GM13976 (cell line): ENCODE results near the gene TDO2.

Experiments
- DNase-seq: peaks from one replicate; pipeline ENCODE4 v3.0.0; 2012; ENCODE audit warnings: low spot score
- in situ Hi-C: fragments of 300-500 bp; cut with MboI; formaldehyde crosslinking; loops from one replicate; pipeline ENCODE4 v1.12.0; 2022; ENCODE audit warnings: low sequenced_read_pairs, mixed read lengths, inconsistent platforms; ENCODE audit not compliant: unreplicated experiment
- TF ChIP-seq, protein P1 (sequence below): IDR thresholded peaks from 2 replicates; pipeline ENCODE4 v1.5.1; 2012; ENCODE audit warnings: borderline replicate concordance, mild to moderate bottlenecking; ENCODE audit not compliant: insufficient read depth; ENCODE audit errors: extremely low read depth, missing control alignments, control extremely low read depth

Gene TDO2

GRCh38 chr4:155950461-155950860 is 47.0 kb downstream of the TDO2 start:
- in situ Hi-C loops, result no loop called here
- DNase-seq, result no peak

GRCh38 chr4:155952501-155952901 is 49.0 kb downstream of the TDO2 start:
- TF ChIP-seq, protein P1, sequence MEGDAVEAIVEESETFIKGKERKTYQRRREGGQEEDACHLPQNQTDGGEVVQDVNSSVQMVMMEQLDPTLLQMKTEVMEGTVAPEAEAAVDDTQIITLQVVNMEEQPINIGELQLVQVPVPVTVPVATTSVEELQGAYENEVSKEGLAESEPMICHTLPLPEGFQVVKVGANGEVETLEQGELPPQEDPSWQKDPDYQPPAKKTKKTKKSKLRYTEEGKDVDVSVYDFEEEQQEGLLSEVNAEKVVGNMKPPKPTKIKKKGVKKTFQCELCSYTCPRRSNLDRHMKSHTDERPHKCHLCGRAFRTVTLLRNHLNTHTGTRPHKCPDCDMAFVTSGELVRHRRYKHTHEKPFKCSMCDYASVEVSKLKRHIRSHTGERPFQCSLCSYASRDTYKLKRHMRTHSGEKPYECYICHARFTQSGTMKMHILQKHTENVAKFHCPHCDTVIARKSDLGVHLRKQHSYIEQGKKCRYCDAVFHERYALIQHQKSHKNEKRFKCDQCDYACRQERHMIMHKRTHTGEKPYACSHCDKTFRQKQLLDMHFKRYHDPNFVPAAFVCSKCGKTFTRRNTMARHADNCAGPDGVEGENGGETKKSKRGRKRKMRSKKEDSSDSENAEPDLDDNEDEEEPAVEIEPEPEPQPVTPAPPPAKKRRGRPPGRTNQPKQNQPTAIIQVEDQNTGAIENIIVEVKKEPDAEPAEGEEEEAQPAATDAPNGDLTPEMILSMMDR, result no peak
- in situ Hi-C loops, result no loop called here
- no peak for DNase-seq

More at GRCh38 chr4:155950461-155950860, 47.0 kb downstream of the TDO2 start:
- TF ChIP-seq, protein P1, result no peak

GRCh38 chr4:155953151-155954117 is 49.9 kb downstream of the TDO2 start, which contains the start of gene CTSO:
Gene CTSO, minus strand, starts transcription at chr4:155953866. Its CDS starts 19 bp downstream, at chr4:155953847.
- DNase-seq, result peak; percentile 81
- in situ Hi-C loops, result no loop called here
- TF ChIP-seq, protein P1, result peak; percentile 51

DNA sequence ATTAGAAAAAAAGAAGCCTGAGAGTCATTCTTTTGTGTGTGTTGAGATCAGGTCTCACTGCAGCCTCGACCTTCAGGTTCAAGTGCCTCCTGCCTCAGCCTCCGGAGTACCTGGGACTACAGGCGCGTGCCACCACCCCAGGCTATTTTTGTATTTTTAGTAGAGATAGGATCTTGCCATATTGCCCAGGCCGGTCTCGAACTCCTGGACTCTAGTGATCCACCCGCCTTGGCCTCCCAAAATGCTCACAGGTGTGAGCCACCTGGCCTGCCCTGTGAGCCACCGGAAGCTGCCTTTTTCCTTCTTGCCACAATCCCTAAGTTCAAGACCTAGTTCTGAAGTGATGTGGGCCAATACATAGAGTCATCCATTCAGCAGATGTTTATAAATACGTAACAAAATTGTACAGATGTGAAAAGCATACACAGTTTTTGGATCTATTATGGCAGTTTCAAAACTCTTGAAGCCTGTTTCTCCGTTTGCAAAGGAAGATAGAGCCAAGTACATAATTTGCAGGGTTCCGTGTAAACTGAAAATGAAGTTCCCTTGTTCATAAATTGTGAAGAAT is 50.7 kb downstream of the TDO2 start:
- in situ Hi-C loops, result no loop called here
- TF ChIP-seq, protein P1, result no peak
- no peak for DNase-seq

DNA sequence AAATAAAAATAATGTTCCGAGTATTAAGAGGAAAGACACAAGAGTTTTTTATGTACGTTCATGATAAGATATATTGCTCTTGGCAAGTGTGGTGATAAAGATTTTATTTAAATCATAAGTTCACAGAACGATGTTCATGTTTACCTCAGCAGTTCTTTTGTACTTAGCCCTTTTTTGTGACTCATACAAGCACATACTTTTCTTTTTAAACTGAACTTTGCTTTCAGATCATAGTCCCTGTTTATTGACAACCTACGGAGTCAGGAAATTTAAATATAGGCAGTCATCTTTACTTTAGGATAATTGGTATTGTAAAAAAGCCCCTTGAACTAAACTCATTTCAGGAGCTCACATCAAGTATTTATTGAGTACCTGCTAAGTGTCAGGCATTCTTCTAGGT is 51.4 kb downstream of the TDO2 start:
- no peak for DNase-seq
- in situ Hi-C loops, result no loop called here

DNA sequence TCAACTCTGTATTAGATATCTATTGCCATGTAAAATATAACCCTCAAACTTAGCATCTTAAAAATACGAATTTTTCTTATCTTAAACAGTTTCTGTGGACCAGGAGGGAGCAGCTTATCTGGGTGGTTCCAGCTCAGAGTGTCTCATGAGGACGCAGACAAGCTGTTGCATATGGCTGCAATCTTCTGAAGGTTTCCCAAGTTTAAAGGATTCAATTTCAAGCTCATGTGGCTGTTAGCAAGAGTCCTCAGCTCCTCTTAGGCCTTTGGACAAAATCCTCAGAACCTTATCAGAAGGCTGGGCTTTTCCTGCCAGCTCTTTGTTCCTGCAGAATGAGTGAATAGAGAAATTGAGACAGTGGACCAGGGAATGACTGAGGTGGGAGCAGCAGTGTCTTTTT is 53.0 kb downstream of the TDO2 start:
- no peak for DNase-seq
- in situ Hi-C loops, result no loop called here
- TF ChIP-seq, protein P1, result no peak

More for the DNA sequence above, 51.4 kb downstream of the TDO2 start:
- TF ChIP-seq, protein P1, result no peak
